Gastroesophageal sphincter (tissue), 3 donors: ENCODE results near the gene SIRT1.

Experiments used
- CTCF ChIP-seq, 4 experiments: fragments of 200-600 bp in 2 of 4; fragments of 450-650 bp in 2 of 4; sonication (generic) in 1 of 4; IDR thresholded peaks; one replicate each; pipeline ENCODE4 v1.5.1; 2017 to 2019; ENCODE audit warnings: antibody characterized with exemption in 4 of 4, mild to moderate bottlenecking in 2 of 4, moderate library complexity in 2 of 4
- POLR2A ChIP-seq, 2 donors: fragments of 450-650 bp; IDR thresholded peaks; one replicate each; pipeline ENCODE4 v1.6.1; 2017; ENCODE audit warnings: antibody characterized with exemption in 2 of 2, mild to moderate bottlenecking in 2 of 2, moderate library complexity in 1 of 2

DNA sequence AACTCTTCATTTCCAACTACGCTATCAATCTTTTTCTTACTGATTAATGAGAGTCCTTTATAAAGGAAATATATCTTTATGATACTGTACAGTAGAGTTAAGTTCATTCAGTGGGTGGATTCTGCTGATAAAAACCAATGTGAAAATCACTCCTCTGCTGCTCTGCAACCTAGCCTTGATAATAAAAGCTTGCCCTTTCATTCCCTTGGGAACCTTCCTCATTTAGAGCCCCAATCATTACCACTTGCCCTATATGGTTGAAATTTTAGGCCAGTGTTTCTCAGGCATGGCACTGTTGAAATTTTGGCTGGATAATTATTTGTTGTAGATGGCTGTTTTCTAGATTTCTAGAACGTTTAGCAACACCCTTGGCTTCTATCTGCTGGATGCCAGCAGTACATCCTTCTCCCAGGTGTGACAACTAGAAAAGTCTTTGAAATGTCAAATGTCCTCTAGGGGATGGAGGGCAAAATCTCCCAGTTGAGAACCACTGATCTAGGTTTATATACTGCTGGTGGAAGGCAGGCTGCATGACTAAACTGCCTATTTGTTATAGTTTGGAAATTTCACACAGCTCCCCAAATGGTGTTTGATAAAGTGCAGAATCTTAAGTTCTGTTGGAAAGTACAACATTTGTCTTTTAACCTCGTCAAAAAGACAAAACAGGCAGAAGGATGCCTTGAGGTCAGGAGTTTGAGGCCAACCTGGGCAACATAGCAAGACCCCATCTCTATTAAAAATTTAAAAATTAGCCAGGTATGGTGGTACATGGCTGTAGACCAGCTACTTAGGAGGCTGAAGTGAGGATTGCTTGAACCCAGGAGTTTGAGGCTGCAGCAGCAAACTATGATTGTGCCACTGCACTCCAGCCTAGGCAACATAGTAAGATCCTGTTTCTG lies 8.9 kb upstream of the SIRT1 start:
- no peak for TF ChIP-seq CTCF (IDR thresholded peaks at IDR 0.05)
- no peak for TF ChIP-seq POLR2A (IDR thresholded peaks at IDR 0.05)
